OCI-LY7 (cell line): ENCODE measurements around the gene AGPAT2. TPM values are rescaled to one million over a fixed set of nuclear protein-coding genes. Genes with fewer than 3 reads are reported as not detected.

ENCODE experiments used
- BruUV-seq: library from RNA; stranded (reverse); fragments of 400-500 nt; replicated peaks from 2 replicates; lab custom pipeline; 2021; lab: Mats Ljungman, UMichigan
- CTCF ChIA-PET: fragments of 300-600 bp; sonication (Branson Sonifier 250); formaldehyde crosslinking; loops from one replicate; lab custom pipeline; 2022; ENCODE audit warnings: antibody characterized with exemption; ENCODE audit not compliant: unreplicated experiment; lab: Charles Lee
- POLR2A ChIA-PET: fragments of 300-600 bp; sonication (Branson Sonifier 250); formaldehyde crosslinking; loops from one replicate; lab custom pipeline; 2022; ENCODE audit warnings: antibody characterized with exemption; lab: Charles Lee
- DNase-seq: peaks from one replicate; pipeline ENCODE4 v3.0.0-alpha.2; 2015; ENCODE audit warnings: low spot score
- H2AFZ ChIP-seq: fragments of 200-600 bp; sonication (generic), shearing (Covaris generic); 2 replicates; pipeline ENCODE4 v1.6.1; 2014; ENCODE audit warnings: mild to moderate bottlenecking, antibody characterized with exemption, low read length, moderate library complexity
- H3K27ac ChIP-seq: fragments of 200-600 bp; sonication (generic); 2 replicates; pipeline ENCODE4 v1.5.1; 2014; ENCODE audit warnings: mixed run types, low read depth, mild to moderate bottlenecking, moderate library complexity, low read length, inconsistent platforms; ENCODE audit not compliant: poor library complexity, severe bottlenecking
- H3K36me3 ChIP-seq: fragments of 200-600 bp; sonication (generic); 2 replicates; pipeline ENCODE4 v1.6.1; 2014; ENCODE audit warnings: mild to moderate bottlenecking, antibody characterized with exemption, low read length, moderate library complexity, mixed read lengths; ENCODE audit not compliant: insufficient read depth
- H3K4me1 ChIP-seq: fragments of 200-600 bp; sonication (generic); 2 replicates; pipeline ENCODE4 v1.5.1; 2014; ENCODE audit warnings: mild to moderate bottlenecking, low read length; ENCODE audit not compliant: insufficient read depth, poor library complexity, severe bottlenecking
- H3K4me2 ChIP-seq: fragments of 200-600 bp; sonication (generic); 2 replicates; pipeline ENCODE4 v1.6.1; 2014; ENCODE audit warnings: mild to moderate bottlenecking, low read length
- H3K4me3 ChIP-seq: fragments of 200-600 bp; sonication (generic); 2 replicates; pipeline ENCODE4 v1.5.1; 2014; ENCODE audit warnings: mild to moderate bottlenecking, low read depth, low read length; ENCODE audit not compliant: poor library complexity, severe bottlenecking
- H3K79me2 ChIP-seq: fragments of 200-600 bp; sonication (generic); 2 replicates; pipeline ENCODE4 v1.6.1; 2016; ENCODE audit warnings: low read depth, mild to moderate bottlenecking, low read length, moderate library complexity, mixed read lengths; ENCODE audit not compliant: insufficient read depth
- H3K9me2 ChIP-seq: fragments of 200-600 bp; sonication (generic); 2 replicates; pipeline ENCODE4 v1.6.1; 2016; ENCODE audit warnings: mild to moderate bottlenecking, low read length, mixed read lengths; ENCODE audit not compliant: insufficient read depth
- H3K9me3 ChIP-seq: fragments of 200-600 bp; sonication (generic); 2 replicates; pipeline ENCODE4 v1.6.1; 2014; ENCODE audit warnings: mild to moderate bottlenecking, mixed run types, low read length, mixed read lengths
- H4K20me1 ChIP-seq: fragments of 200-600 bp; sonication (generic); 2 replicates; pipeline ENCODE4 v1.6.1; 2014; ENCODE audit warnings: mild to moderate bottlenecking, antibody characterized with exemption, low read length, moderate library complexity, mixed read lengths; ENCODE audit not compliant: insufficient read depth
- CTCF ChIP-seq: fragments of 200-600 bp; sonication (generic); conservative IDR thresholded peaks from 2 replicates; pipeline ENCODE4 v1.5.1; 2014; ENCODE audit warnings: mild to moderate bottlenecking, antibody characterized with exemption, low read length, moderate library complexity, mixed read lengths
- EZH2phosphoT487 ChIP-seq: fragments of 200-600 bp; sonication (generic); IDR thresholded peaks from 2 replicates; pipeline ENCODE4 v1.6.1; 2018; ENCODE audit warnings: low read depth, borderline replicate concordance, mild to moderate bottlenecking, mixed run types, antibody characterized with exemption, low read length, moderate library complexity, mixed read lengths
- intact Hi-C: fragments of 100-400 bp; cut with micrococcal nuclease; formaldehyde crosslinking; loops from one replicate; pipeline ENCODE4 v1.10.0; 2022; ENCODE audit not compliant: unreplicated experiment
- total RNA-seq, 2 experiments: library from RNA; depleted of rRNA in 1 of 2; stranded (reverse); fragments of >200 nt in 1 of 2; shearing (Covaris generic) in 1 of 2; gene quantifications; 2 replicates each; pipeline ENCODE4 v1.2.3, GENCODE V29; 2014 to 2022

The AGPAT2 gene
- total RNA-seq, 2 experiments from 2014 or later = 18.3 to 20.8 TPM

DNA sequence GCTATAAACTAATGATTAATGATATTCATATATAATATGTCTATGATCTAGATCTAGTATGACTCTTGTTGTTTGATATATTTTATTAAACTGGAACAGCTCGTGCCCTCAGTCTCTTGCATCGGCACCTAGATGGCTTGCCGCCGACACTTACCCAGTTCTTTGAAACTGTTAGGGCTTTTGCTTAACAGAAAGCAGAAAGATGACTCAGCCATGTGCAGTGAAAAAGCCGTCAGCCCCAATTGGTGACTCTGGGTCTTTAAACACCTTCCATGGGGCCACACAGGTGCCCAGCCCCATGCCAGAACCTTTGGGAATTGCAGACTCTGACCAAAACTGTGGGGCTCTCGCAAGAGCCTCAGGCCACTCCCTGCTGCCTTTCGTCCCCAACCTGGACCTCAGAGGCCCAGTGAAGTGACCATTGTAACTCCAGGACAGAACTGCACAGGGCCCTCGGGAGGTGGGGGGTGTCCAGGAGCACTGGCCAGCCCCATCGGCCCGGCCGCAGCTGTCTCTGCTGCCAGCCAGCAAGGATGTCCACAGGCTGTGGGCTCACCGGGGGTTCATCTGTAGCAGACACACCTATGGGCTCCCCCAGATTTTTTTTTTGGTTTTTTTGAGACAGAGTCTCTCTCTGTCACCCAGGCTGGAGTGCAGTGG lies 47.7 kb upstream of the AGPAT2 start:
- H2AFZ ChIP-seq = no peak overlapping the region
- no peaks in the 10 kb centered on the region for H3K9me2 ChIP-seq
- BruUV-seq = no TSS peak
- no peak for TF ChIP-seq EZH2phosphoT487
- TF ChIP-seq CTCF = no peak
- no peaks in the 10 kb centered on the region for H3K4me1 ChIP-seq
- no peak for DNase-seq
- H3K27ac ChIP-seq = no peak overlapping the region
- H3K79me2 ChIP-seq = no peaks in the 10 kb centered on the region
- ChIA-PET POLR2A (no interaction called here), CTCF (no interaction called here)
- no peaks in the 10 kb centered on the region for H3K36me3 ChIP-seq
- H3K9me3 ChIP-seq = no peaks in the 10 kb centered on the region
- H4K20me1 ChIP-seq = no peaks in the 10 kb centered on the region
- intact Hi-C loops = no loop called here
- no peak overlapping the region for H3K4me3 ChIP-seq
- no peak overlapping the region for H3K4me2 ChIP-seq

GRCh38 chr9:136733611-136734010 lies 46.4 kb upstream of the AGPAT2 start:
- no peak for DNase-seq
- Histone ChIP-seq H3K4me2 (no peak overlapping the region), H3K79me2 (peaks cover 10% of the 10 kb centered on the region; the same call in 1 of the 2 replicates), H4K20me1 (no peaks in the 10 kb centered on the region), H3K27ac (no peak overlapping the region), H3K9me3 (no peaks in the 10 kb centered on the region), H3K9me2 (no peaks in the 10 kb centered on the region), H3K4me3 (no peak overlapping the region), H2AFZ (no peak overlapping the region), H3K4me1 (peaks cover 10% of the 10 kb centered on the region), H3K36me3 (no peaks in the 10 kb centered on the region)
- intact Hi-C loops = no loop called here
- POLR2A ChIA-PET = no interaction called here
- TF ChIP-seq EZH2phosphoT487 (no peak), CTCF (no peak)
- CTCF ChIA-PET = interaction anchor here (0.6 kb wide), 1 partner anchor 21 kb away, joined by 3 read pairs; the partner anchor contains the start of gene DIPK1B
- BruUV-seq = no TSS peak

- BruUV-seq = no TSS peak
- H3K4me3 ChIP-seq = no peak overlapping the region
- peaks cover 11% of the 10 kb centered on the region for H3K4me1 ChIP-seq
- TF ChIP-seq EZH2phosphoT487 (no peak), CTCF (no peak)
- ChIA-PET POLR2A (no interaction called here), CTCF (no interaction called here)
- peaks cover 3% of the 10 kb centered on the region for H3K36me3 ChIP-seq
- no peak for DNase-seq
- intact Hi-C loops = no loop called here
- no peak overlapping the region for H3K27ac ChIP-seq
- no peak overlapping the region for H3K4me2 ChIP-seq
- H3K9me3 ChIP-seq = no peaks in the 10 kb centered on the region
- H3K79me2 ChIP-seq = peaks cover 13% of the 10 kb centered on the region
- no peaks in the 10 kb centered on the region for H3K9me2 ChIP-seq
- H2AFZ ChIP-seq = no peak overlapping the region
- H4K20me1 ChIP-seq = no peaks in the 10 kb centered on the region
These were observed 45.4 kb upstream of the AGPAT2 start for GRCh38 chr9:136732444-136733178.
